ENCODE measurements around the gene TDRD1.

The TDRD1 gene

GRCh38 chr10:114239117-114239993 lies 60.2 kb downstream of the TDRD1 start, which contains the start of gene VWA2:
Gene VWA2, plus strand, starts transcription at chr10:114239254. Its CDS starts 9,460 bp downstream, at chr10:114248714.
- peak; percentile 25 for DNase-seq

GRCh38 chr10:114239994-114240345 lies 60.8 kb downstream of the TDRD1 start:
- DNase-seq, result no peak

- DNase-seq, result no peak
Measured at GRCh38 chr10:114242235-114242634, 63.1 kb downstream of the TDRD1 start.

- no peak for DNase-seq
Measured at GRCh38 chr10:114243661-114244060, 64.5 kb downstream of the TDRD1 start.

- no peak for DNase-seq
Measured at GRCh38 chr10:114244126-114244525, 65.0 kb downstream of the TDRD1 start.

GRCh38 chr10:114245121-114245791 lies 66.1 kb downstream of the TDRD1 start:
- DNase-seq, result no peak

GRCh38 chr10:114246679-114247305 lies 67.6 kb downstream of the TDRD1 start:
- DNase-seq, result no peak

GRCh38 chr10:114250236-114250635 lies 71.1 kb downstream of the TDRD1 start:
- no peak for DNase-seq

- no peak for DNase-seq
Measured at GRCh38 chr10:114250716-114251115, 71.6 kb downstream of the TDRD1 start.

GRCh38 chr10:114252092-114252491 lies 72.9 kb downstream of the TDRD1 start:
- DNase-seq, result no peak

GRCh38 chr10:114252883-114253282 lies 73.7 kb downstream of the TDRD1 start:
- DNase-seq, result no peak

GRCh38 chr10:114255227-114255626 lies 76.1 kb downstream of the TDRD1 start:
- DNase-seq, result no peak

GRCh38 chr10:114256008-114256765 lies 77.0 kb downstream of the TDRD1 start:
- no peak for DNase-seq

- DNase-seq, result no peak
Measured at GRCh38 chr10:114256822-114257221, 77.7 kb downstream of the TDRD1 start.

GRCh38 chr10:114257498-114257897 lies 78.3 kb downstream of the TDRD1 start:
- no peak for DNase-seq

- no peak for DNase-seq
Measured at GRCh38 chr10:114258274-114258840, 79.2 kb downstream of the TDRD1 start.

GRCh38 chr10:114259824-114260223 lies 80.7 kb downstream of the TDRD1 start:
- no peak for DNase-seq

GRCh38 chr10:114260366-114260765 lies 81.2 kb downstream of the TDRD1 start:
- DNase-seq, result no peak

- no peak for DNase-seq
Measured at GRCh38 chr10:114261076-114261475, 81.9 kb downstream of the TDRD1 start.

GRCh38 chr10:114262496-114262895 lies 83.3 kb downstream of the TDRD1 start:
- no peak for DNase-seq

- DNase-seq, result no peak
Measured at GRCh38 chr10:114265392-114266053, 86.4 kb downstream of the TDRD1 start.

- DNase-seq, result no peak
Measured at GRCh38 chr10:114266521-114266920, 87.4 kb downstream of the TDRD1 start.

Measured in activated CD8-positive, alpha-beta memory T cell treated with anti-CD3 and anti-CD28 coated beads, Interleukin-2, amount 50 U/mL, for 4 hours (primary cell).